ENCODE measurements around the gene WNT1. TPM values are rescaled to one million over a fixed set of nuclear protein-coding genes. Genes with fewer than 3 reads are reported as not detected.

WNT1 gene
- total RNA-seq, 2 donors from 2014 or later: not detected

GRCh38 chr12:49031573-49032161 is 53.5 kb downstream of the WNT1 start:
- Mint-ChIP-seq H3K4me1 (peaks cover under 1% of the 10 kb centered on the region), H3K36me3 (ENCODE audit: low read depth) (peaks cover 84% of the 10 kb centered on the region), H3K4me3 (no peak overlapping the region), H3K27me3 (no peaks in the 10 kb centered on the region), H3K27ac (peak overlapping the region; percentile 48), H3K9me3 (no peaks in the 10 kb centered on the region)
- ATAC-seq (replicated peaks): no peak

Other genes starting within 250 kb of the WNT1 start
- gene ADCY6, start 189.2 kb upstream of the WNT1 start, total RNA-seq: under 1 TPM in 1 of 2 donors, not detected in 1; 0.24 TPM
- 10 to 100 TPM in 1 of 2 donors, 1 to 10 TPM in 1; 5.9 to 17.7 TPM for gene CACNB3, start 159.8 kb upstream of the WNT1 start, total RNA-seq
- 100 to 1,000 TPM in 1 of 2 donors, 10 to 100 TPM in 1; 81.4 to 122 TPM for gene DDX23, start 126.2 kb upstream of the WNT1 start, total RNA-seq
- 1 to 10 TPM; 2.5 to 4.2 TPM for gene RND1, start 112.5 kb upstream of the WNT1 start, total RNA-seq
- 100 to 1,000 TPM in 1 of 2 donors, 10 to 100 TPM in 1; 55.0 to 100 TPM for gene FKBP11, start 52.8 kb upstream of the WNT1 start, total RNA-seq
- 100 to 1,000 TPM in 1 of 2 donors, 10 to 100 TPM in 1; 84.1 to 128 TPM for gene ARF3, start 20.8 kb upstream of the WNT1 start, total RNA-seq
- under 1 TPM; 0.22 to 0.29 TPM for gene WNT10B, start 6.6 kb upstream of the WNT1 start, total RNA-seq
- 1 to 10 TPM in 1 of 2 donors, under 1 TPM in 1; 0.32 to 1.5 TPM for gene DDN, start 21.1 kb downstream of the WNT1 start, total RNA-seq
- gene PRKAG1, start 40.5 kb downstream of the WNT1 start, total RNA-seq: 10 to 100 TPM; 47.1 to 62.7 TPM
- gene KMT2D, start 82.5 kb downstream of the WNT1 start, total RNA-seq: 10 to 100 TPM; 66.8 to 78.6 TPM
- 10 to 100 TPM; 12.2 to 19.3 TPM for gene RHEBL1, start 91.7 kb downstream of the WNT1 start, total RNA-seq
- under 1 TPM; 0.26 to 0.42 TPM for gene DHH, start 116.5 kb downstream of the WNT1 start, total RNA-seq
- 100 to 1,000 TPM in 1 of 2 donors, 10 to 100 TPM in 1; 56.8 to 105 TPM for gene LMBR1L, start 132.5 kb downstream of the WNT1 start, total RNA-seq
- gene TUBA1B, start 153.1 kb downstream of the WNT1 start, total RNA-seq: 1,000 to 10,000 TPM; 1,357 to 2,653 TPM
- 10 to 100 TPM; 57.9 to 72.6 TPM for gene TUBA1A, start 210.8 kb downstream of the WNT1 start, total RNA-seq

Data from activated T-helper 17 cell treated with anti-CD3 and anti-CD28 coated beads, Interleukin-2, amount 50 U/mL, for 72 hours (primary cell).